ENCODE results near the gene CPE. TPM values are rescaled to one million over a fixed set of nuclear protein-coding genes. Genes with fewer than 3 reads are reported as not detected.

The CPE gene
- 1.3 and 3.5 TPM in 2 replicates for total RNA-seq

GRCh38 chr4:165378745-165379677 is at the start of gene CPE:
Gene CPE, plus strand, starts transcription at chr4:165379008. Its CDS starts 214 bp downstream, at chr4:165379222.

Other genes starting within 250 kb of the CPE start
- gene KLHL2, start 171.4 kb upstream of the CPE start, total RNA-seq, result 14.4 and 18.4 TPM in 2 replicates
- 257 and 324 TPM in 2 replicates for gene MSMO1, start 51.3 kb upstream of the CPE start, total RNA-seq